Neural progenitor cell (in vitro differentiated cells): ENCODE data around the gene DBI. TPM values are rescaled to one million over a fixed set of nuclear protein-coding genes. Genes with fewer than 3 reads are reported as not detected.

ENCODE experiments used
- DNase-seq: peaks from one replicate; pipeline ENCODE4 v3.0.0-alpha.2; 2016; ENCODE audit warnings: low spot score
- H2AFZ ChIP-seq: fragments of 200-600 bp; sonication (generic); replicated peaks from 2 replicates; pipeline ENCODE4 v1.6.1; 2016; ENCODE audit warnings: antibody characterized with exemption
- H3F3A ChIP-seq: fragments of 200-600 bp; sonication (generic); 2 replicates; pipeline ENCODE4 v1.6.1; 2016; ENCODE audit warnings: antibody characterized with exemption, low read depth
- H3K27ac ChIP-seq: fragments of 200-600 bp; sonication (generic); 2 replicates; pipeline ENCODE4 v1.5.1; 2016; ENCODE audit warnings: mild to moderate bottlenecking
- H3K27me3 ChIP-seq: fragments of 200-600 bp; sonication (generic); 2 replicates; pipeline ENCODE4 v1.6.1; 2016; ENCODE audit warnings: mild to moderate bottlenecking, moderate library complexity
- H3K36me3 ChIP-seq: fragments of 200-600 bp; sonication (generic); 2 replicates; pipeline ENCODE4 v1.5.1; 2016
- H3K4me1 ChIP-seq: fragments of 200-600 bp; sonication (generic); 2 replicates; pipeline ENCODE4 v1.6.1; 2016; ENCODE audit warnings: mixed run types
- H3K4me2 ChIP-seq: fragments of 200-600 bp; sonication (generic); 2 replicates; pipeline ENCODE4 v1.6.1; 2016
- H3K4me3 ChIP-seq: fragments of 200-600 bp; sonication (generic); 2 replicates; pipeline ENCODE4 v1.5.1; 2016
- H3K79me2 ChIP-seq: fragments of 200-600 bp; sonication (generic); 2 replicates; pipeline ENCODE4 v1.6.1; 2016; ENCODE audit warnings: low read depth
- H3K9ac ChIP-seq: fragments of 200-600 bp; sonication (generic); 2 replicates; pipeline ENCODE4 v1.6.1; 2016
- H3K9me3 ChIP-seq: fragments of 200-600 bp; sonication (generic); 2 replicates; pipeline ENCODE4 v1.5.1; 2016; ENCODE audit warnings: low read depth
- H4K20me1 ChIP-seq: fragments of 200-600 bp; sonication (generic); 2 replicates; pipeline ENCODE4 v1.6.1; 2016; ENCODE audit warnings: low read depth
- H3K27ac Mint-ChIP-seq: 3 replicates; pipeline ENCODE4 v1.8.0; 2021; ENCODE audit warnings: mixed read lengths
- H3K27me3 Mint-ChIP-seq: 2 replicates; pipeline ENCODE4 v1.8.0; 2022; ENCODE audit warnings: low read depth, mild to moderate bottlenecking, inconsistent platforms, moderate library complexity, mixed read lengths; ENCODE audit not compliant: insufficient read depth
- H3K36me3 Mint-ChIP-seq: 3 replicates; pipeline ENCODE4 v1.8.0; 2021; ENCODE audit warnings: mixed read lengths
- H3K4me1 Mint-ChIP-seq: 3 replicates; pipeline ENCODE4 v1.8.0; 2021; ENCODE audit warnings: mixed read lengths
- H3K4me3 Mint-ChIP-seq: 3 replicates; pipeline ENCODE4 v1.8.0; 2021; ENCODE audit warnings: mild to moderate bottlenecking, moderate library complexity, mixed read lengths
- H3K9me3 Mint-ChIP-seq: 3 replicates; pipeline ENCODE4 v1.8.0; 2020; ENCODE audit warnings: mixed read lengths
- CTCF ChIP-seq: fragments of 200-600 bp; sonication (generic); IDR thresholded peaks from 2 replicates; pipeline ENCODE4 v1.5.1; 2017; ENCODE audit warnings: antibody characterized with exemption, mild to moderate bottlenecking
- EZH2 ChIP-seq: fragments of 200-600 bp; sonication (generic); IDR thresholded peaks from 2 replicates; pipeline ENCODE4 v1.6.1; 2017; ENCODE audit warnings: antibody characterized with exemption, mild to moderate bottlenecking, moderate library complexity
- EZH2phosphoT487 ChIP-seq: fragments of 200-600 bp; sonication (generic); IDR thresholded peaks from 2 replicates; pipeline ENCODE4 v1.6.1; 2017; ENCODE audit warnings: antibody characterized with exemption
- total RNA-seq: library from RNA; depleted of rRNA; stranded (reverse); fragments of >200 nt; gene quantifications from 2 replicates; pipeline ENCODE4 v1.2.3, GENCODE V29; 2015; ENCODE audit warnings: low replicate concordance

DBI gene
- total RNA-seq, 1 donor from 2014 or later, result 238 TPM

- Histone ChIP-seq H4K20me1 (no peaks in the 10 kb centered on the region), H3K9me3 (no peaks in the 10 kb centered on the region), H3K79me2 (no peaks in the 10 kb centered on the region), H3K4me1 (no peaks in the 10 kb centered on the region), H3K36me3 (no peaks in the 10 kb centered on the region), H3K4me3 (no peak overlapping the region), H3K27me3 (no peaks in the 10 kb centered on the region), H3K4me2 (no peak overlapping the region), H3K9ac (no peak overlapping the region), H2AFZ (no peak overlapping the region), H3F3A (no peaks in the 10 kb centered on the region), H3K27ac (no peak overlapping the region)
- Mint-ChIP-seq H3K9me3 (peaks cover 13% of the 10 kb centered on the region), H3K4me1 (peaks cover 6% of the 10 kb centered on the region), H3K36me3 (peaks cover 2% of the 10 kb centered on the region), H3K4me3 (no peak overlapping the region), H3K27ac (no peak overlapping the region), H3K27me3 (peaks cover 3% of the 10 kb centered on the region)
- DNase-seq, result no peak
- no peak for TF ChIP-seq EZH2phosphoT487
- TF ChIP-seq CTCF, result no peak
- TF ChIP-seq EZH2, result no peak
Measured at GRCh38 chr2:119419803-119420508, 53.2 kb downstream of the DBI start.

GRCh38 chr2:119421304-119421703 is 54.5 kb downstream of the DBI start:
- no peak overlapping the region for H3K27ac Mint-ChIP-seq
- H3K27ac ChIP-seq, result no peak overlapping the region
- no peak overlapping the region for H3K4me2 ChIP-seq
- H3K27me3 Mint-ChIP-seq, result peaks cover 6% of the 10 kb centered on the region
- TF ChIP-seq EZH2phosphoT487 (no peak), CTCF (no peak), EZH2 (no peak)
- H4K20me1 ChIP-seq, result no peaks in the 10 kb centered on the region
- H3K79me2 ChIP-seq, result no peaks in the 10 kb centered on the region
- no peaks in the 10 kb centered on the region for H3K27me3 ChIP-seq
- H3K9ac ChIP-seq, result no peak overlapping the region
- H3F3A ChIP-seq, result no peaks in the 10 kb centered on the region
- no peaks in the 10 kb centered on the region for H3K9me3 ChIP-seq
- H3K36me3 ChIP-seq, result no peaks in the 10 kb centered on the region
- no peak overlapping the region for H3K4me3 Mint-ChIP-seq
- H3K4me1 ChIP-seq, result no peaks in the 10 kb centered on the region
- no peak overlapping the region for H2AFZ ChIP-seq
- no peak for DNase-seq
- H3K4me1 Mint-ChIP-seq, result peaks cover 8% of the 10 kb centered on the region
- peaks cover 17% of the 10 kb centered on the region for H3K9me3 Mint-ChIP-seq
- no peak overlapping the region for H3K4me3 ChIP-seq
- peaks cover 2% of the 10 kb centered on the region for H3K36me3 Mint-ChIP-seq

- H3K9me3 ChIP-seq, result no peaks in the 10 kb centered on the region
- H3K36me3 ChIP-seq, result no peaks in the 10 kb centered on the region
- H3K27ac ChIP-seq, result no peak overlapping the region
- TF ChIP-seq EZH2, result no peak
- Mint-ChIP-seq H3K27ac (no peak overlapping the region), H3K36me3 (peaks cover 2% of the 10 kb centered on the region), H3K9me3 (peaks cover 17% of the 10 kb centered on the region), H3K4me3 (no peak overlapping the region), H3K27me3 (peaks cover 8% of the 10 kb centered on the region), H3K4me1 (peaks cover 10% of the 10 kb centered on the region)
- DNase-seq, result no peak
- H4K20me1 ChIP-seq, result no peaks in the 10 kb centered on the region
- H3K27me3 ChIP-seq, result no peaks in the 10 kb centered on the region
- no peaks in the 10 kb centered on the region for H3K4me1 ChIP-seq
- H3K4me3 ChIP-seq, result no peak overlapping the region
- H2AFZ ChIP-seq, result no peak overlapping the region
- no peak overlapping the region for H3K4me2 ChIP-seq
- H3K79me2 ChIP-seq, result no peaks in the 10 kb centered on the region
- H3K9ac ChIP-seq, result no peak overlapping the region
- no peaks in the 10 kb centered on the region for H3F3A ChIP-seq
Measured at GRCh38 chr2:119421741-119422140, 55.0 kb downstream of the DBI start.

Other genes starting within 250 kb of the DBI start
- gene C1QL2, start 208.2 kb upstream of the DBI start, total RNA-seq, result not detected in 2 replicates
- gene STEAP3, start 143.1 kb upstream of the DBI start, total RNA-seq, result 0.30 and 1.2 TPM in 2 replicates
- 13.4 and 16.8 TPM in 2 replicates for gene C2orf76, start 143 bp upstream of the DBI start, total RNA-seq
- 0.74 and 1.0 TPM in 2 replicates for gene TMEM37, start 64.9 kb downstream of the DBI start, total RNA-seq
- not detected in 2 replicates for gene SCTR, start 157.5 kb downstream of the DBI start, total RNA-seq
- 0.74 and 1.5 TPM in 2 replicates for gene CFAP221, start 177.5 kb downstream of the DBI start, total RNA-seq